Astrocyte of the cerebellum (primary cell): ENCODE results near the gene JMJD8.

Experiments
- DNase-seq: peaks from one replicate; pipeline ENCODE4 v3.0.0-alpha.2; 2011; ENCODE audit warnings: low read depth
- H3K4me3 ChIP-seq: 2 replicates; pipeline ENCODE4 v1.5.1; 2011; ENCODE audit warnings: mild to moderate bottlenecking, low read depth, low read length, moderate library complexity
- in situ Hi-C: cut with HindIII; loops from 2 replicates; pipeline ENCODE4 v1.10.0; 2017; ENCODE audit warnings: low sequenced_read_pairs
- TF ChIP-seq, protein P1 (sequence below): IDR thresholded peaks from 2 replicates; pipeline ENCODE4 v1.5.1; 2012; ENCODE audit warnings: low read length, low read depth, moderate library complexity, mild to moderate bottlenecking; ENCODE audit errors: missing control alignments

Gene JMJD8

DNA sequence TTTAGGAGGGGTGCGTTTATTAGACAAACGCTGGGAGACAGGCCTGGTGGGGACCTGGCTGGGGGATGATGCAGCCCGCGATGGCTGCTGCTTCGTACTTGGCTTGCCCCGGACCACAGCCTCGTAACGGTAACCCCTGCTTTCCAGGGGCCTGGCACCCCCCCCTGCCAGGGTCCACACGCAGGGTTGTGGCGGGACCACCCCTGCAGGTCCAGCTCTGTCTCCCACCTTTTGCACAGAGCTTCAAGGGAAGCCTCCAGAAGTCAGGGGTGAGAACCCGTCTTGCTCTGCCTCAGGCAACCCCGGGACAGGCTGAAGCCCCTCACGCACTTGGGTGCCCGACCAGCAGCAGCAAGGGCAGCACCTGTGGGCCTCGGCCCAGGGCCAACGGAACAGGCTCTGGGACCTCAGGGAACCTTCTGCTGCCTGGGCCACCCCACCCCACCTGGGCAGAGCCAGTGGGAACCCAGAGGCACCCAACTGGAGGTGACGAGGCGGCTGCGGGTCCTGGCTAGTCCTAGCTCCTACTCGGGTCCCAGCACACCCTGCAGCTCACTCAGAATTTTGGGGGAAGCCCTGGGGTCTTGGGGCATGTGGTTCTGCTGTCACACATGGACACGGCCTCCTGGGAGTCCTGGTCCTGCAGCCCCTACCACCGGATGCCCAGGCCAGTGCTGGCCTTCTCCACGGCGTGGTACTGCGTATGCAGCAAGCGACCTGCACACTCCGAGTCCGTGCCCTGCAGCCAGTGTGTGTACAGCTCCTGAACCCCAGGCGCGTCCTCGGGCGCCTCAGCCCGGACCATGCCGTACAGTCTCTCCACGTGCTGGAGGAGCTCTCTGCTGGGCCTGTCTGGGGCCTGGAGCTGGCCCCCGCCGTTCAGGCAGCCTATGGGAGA is 45.9 kb upstream of the JMJD8 start:
- in situ Hi-C loops = no loop called here

DNA sequence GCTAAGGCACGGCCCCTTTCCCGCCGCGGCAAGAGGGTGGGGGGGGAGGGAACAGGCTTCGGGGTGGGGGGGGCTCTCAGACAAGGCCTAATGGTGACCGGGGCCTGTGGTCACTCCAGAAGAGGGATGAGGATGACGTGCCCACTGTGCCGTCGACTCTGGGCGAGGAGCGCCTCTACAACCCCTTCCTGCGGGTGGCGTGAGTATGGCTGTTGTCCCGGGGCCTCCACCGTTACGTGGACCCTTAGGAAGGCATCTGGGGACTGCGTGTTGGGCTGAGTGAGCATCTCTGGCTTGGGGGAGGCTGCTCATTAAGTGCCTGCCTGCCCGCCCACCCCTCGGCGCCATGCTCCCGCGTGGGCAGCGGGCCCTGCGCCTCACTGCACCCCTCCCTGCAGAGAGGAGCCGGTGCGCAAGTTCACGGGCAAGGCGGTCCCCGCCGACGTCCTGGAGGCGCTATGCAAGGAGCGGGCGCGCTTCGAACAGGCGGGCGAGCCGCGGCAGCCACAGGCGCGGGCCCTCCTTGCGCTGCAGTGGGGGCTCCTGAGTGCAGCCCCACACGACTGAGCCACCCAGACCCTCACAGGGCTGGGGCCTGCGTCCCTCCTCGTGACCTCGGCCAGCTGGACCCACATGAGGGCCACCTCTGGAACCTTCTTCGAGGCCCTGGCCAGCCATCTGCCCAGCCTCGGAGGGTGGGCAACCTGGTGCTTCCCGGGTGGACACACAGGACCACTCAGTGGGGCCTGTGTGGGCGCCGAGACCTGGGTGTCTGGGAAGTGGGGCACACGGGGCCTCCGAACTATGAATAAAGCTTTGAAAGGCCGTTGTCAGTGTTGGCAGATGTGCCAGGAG is 45.0 kb upstream of the JMJD8 start:
- TF ChIP-seq, protein P1, sequence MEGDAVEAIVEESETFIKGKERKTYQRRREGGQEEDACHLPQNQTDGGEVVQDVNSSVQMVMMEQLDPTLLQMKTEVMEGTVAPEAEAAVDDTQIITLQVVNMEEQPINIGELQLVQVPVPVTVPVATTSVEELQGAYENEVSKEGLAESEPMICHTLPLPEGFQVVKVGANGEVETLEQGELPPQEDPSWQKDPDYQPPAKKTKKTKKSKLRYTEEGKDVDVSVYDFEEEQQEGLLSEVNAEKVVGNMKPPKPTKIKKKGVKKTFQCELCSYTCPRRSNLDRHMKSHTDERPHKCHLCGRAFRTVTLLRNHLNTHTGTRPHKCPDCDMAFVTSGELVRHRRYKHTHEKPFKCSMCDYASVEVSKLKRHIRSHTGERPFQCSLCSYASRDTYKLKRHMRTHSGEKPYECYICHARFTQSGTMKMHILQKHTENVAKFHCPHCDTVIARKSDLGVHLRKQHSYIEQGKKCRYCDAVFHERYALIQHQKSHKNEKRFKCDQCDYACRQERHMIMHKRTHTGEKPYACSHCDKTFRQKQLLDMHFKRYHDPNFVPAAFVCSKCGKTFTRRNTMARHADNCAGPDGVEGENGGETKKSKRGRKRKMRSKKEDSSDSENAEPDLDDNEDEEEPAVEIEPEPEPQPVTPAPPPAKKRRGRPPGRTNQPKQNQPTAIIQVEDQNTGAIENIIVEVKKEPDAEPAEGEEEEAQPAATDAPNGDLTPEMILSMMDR = no peak
- H3K4me3 ChIP-seq = peak overlapping the region; percentile 60
- in situ Hi-C loops = no loop called here
- DNase-seq = no peak

More for the DNA sequence above, 45.9 kb upstream of the JMJD8 start:
- DNase-seq = no peak
- no peak overlapping the region for H3K4me3 ChIP-seq
- TF ChIP-seq, protein P1 = no peak

DNA sequence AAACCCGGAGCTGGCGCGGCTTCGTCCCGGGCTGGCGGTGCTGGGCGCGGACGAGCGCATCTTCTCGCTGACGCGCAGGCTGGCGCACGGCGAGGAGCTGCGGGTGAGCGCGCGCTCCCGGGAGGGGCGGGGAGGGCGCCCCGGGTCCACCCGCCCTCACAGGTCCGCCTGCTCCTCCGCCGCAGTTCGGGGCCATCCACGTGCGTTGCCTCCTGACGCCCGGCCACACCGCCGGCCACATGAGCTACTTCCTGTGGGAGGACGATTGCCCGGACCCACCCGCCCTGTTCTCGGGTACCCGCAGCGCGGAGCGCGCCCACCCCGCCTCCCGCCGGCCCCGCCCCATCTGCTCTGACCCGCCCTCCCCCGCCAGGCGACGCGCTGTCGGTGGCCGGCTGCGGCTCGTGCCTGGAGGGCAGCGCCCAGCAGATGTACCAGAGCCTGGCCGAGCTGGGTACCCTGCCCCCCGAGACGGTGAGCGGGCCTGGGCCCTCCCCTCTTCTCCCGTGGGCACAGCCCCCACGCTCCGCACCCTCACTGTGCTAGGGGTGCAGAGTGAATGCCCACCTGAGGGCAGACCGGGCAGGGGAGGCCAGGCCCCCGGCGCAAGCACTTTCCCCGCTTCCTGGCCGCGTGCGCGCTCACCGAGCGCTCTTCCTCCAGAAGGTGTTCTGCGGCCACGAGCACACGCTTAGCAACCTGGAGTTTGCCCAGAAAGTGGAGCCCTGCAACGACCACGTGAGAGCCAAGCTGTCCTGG is 44.2 kb upstream of the JMJD8 start:
- TF ChIP-seq, protein P1 = no peak
- in situ Hi-C loops = no loop called here
- peak overlapping the region; percentile 60 for H3K4me3 ChIP-seq
- DNase-seq = no peak

DNA sequence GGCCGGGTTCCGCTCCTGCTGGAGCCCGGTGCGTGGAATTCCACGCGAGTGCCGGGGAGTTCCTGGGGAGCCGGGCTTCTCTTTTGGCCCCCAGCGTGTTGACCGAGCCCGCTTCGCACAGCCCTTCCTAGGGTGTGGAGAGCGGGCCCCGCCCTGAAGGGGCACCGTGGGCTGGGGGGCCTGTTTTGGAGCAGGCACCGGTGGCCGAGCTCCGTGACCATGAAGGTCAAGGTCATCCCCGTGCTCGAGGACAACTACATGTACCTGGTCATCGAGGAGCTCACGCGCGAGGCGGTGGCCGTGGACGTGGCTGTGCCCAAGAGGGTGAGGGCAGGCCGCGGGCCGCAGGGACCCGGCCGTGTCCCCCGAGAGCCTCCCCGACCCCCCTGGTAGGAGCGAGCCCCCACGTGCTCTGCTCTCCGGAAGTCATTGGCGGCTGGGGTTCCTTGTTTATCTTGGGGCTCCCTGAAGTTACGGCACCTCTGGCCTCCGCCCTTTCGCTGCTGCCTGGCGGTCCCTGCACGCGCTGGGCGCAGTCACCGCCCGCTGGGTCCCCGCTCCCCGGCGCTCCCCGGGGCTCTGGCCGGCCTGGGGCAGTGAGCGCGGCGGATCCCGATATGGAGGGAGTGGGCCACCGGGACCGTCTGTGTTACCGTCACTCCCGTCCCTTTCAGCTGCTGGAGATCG is 43.3 kb upstream of the JMJD8 start:
- TF ChIP-seq, protein P1 = no peak
- in situ Hi-C loops = no loop called here
- DNase-seq = no peak
- H3K4me3 ChIP-seq = peak overlapping the region; percentile 60

DNA sequence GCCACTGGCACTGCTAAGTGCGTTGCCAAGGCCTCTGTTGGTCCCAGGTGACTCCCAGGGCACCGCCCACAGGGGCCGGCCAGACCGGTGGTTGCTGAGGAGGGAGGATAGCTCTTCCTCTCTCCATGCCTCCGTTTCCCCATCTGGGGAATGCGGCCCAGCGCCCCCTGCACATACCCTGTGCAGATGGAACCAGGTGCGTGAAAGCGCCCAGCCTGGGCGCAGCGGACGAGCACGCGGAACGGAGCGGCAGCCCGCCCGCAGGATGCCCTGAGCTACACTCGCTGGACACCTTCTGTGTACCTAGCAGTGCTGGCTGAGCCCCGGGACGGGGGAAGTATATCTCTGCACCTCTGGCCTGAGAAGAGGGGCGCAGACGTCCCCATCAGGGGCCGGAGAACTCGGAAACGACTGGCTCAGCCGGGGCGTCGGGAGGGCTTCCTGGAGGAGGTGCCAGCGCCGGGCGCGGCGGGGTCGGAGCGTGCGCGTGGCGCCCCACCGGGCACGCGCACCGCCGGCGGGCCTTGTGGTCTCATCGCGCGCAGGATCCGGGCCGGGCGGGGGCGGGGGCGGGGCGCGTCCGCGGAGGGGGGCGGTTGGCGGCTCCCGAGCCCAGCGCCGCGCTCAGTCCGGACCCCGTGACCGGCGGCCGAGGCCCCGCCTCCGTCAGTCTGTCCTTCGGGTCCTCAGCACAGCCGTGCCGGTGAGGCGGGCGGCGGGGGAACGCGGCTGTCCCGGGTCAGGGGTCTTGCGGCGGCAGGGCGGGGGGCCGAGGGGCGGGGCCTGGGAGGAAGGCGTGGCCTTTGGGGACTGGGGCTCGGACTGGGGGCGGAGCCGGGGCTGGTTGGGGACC is 42.5 kb upstream of the JMJD8 start, which contains the start of the genes CCDC78 and HAGHL:
Gene CCDC78 (minus strand): TSS at position 6 of the 853 bp plus-strand sequence. CDS start 76 bp downstream, outside the sequence.
Gene HAGHL (plus strand): TSS at position 669 of the 853 bp plus-strand sequence. CDS start 404 bp downstream, outside the sequence.
- TF ChIP-seq, protein P1 = no peak
- no peak for DNase-seq

More for the DNA sequence above, 42.5 kb upstream of the JMJD8 start, which contains the start of the genes CCDC78 and HAGHL:
- in situ Hi-C loops = no loop called here
- H3K4me3 ChIP-seq = peak within 1 kb of the TSS; percentile 60
